ENCODE data around the gene OSBPL10. TPM values are rescaled to one million over a fixed set of nuclear protein-coding genes. Genes with fewer than 3 reads are reported as not detected.

OSBPL10 gene
- total RNA-seq, 1 donor from 2014 or later, result 52.7 TPM

DNA sequence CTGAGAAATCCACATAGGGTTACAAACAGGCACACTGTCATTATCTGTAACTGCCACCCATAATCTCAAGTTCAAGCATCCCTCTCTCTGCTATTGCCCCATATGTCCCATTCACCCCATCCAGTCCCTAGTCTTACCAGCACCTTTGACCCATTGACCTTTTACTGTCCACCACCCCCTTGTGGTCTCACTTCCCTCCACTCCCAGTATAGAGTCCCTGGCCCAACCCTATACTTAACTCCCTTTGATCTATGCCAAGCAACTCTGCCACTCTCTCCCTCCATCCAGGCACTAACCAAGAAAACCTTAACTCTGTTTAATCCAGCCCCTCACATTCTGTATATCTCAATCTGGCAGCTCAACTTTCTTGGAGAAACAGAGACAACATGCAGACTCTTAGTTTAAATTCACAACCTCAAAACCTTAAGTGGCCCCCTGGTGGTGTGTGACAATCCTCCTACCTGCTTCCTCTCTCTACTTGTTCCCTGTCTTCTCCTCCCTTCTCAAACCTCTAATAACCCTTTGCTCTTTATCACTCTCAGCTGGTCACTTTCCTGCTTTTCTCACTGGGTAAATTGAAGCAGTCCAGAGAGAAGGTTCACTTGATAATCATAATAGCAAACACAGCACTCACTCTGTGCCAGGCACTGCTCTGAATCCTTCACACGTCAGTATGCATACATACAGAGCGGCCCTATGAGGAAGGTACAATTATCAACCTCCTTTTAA lies 285.6 kb downstream of the OSBPL10 start:
- H3K36me3 ChIP-seq (ENCODE audit: insufficient read depth, low read length), result no peaks in the 10 kb centered on the region
- H3K4me1 ChIP-seq (ENCODE audit: insufficient read depth, low read length), result no peaks in the 10 kb centered on the region
- H3K9me3 ChIP-seq (ENCODE audit: insufficient read depth, low read depth, low read length), result no peaks in the 10 kb centered on the region
- H3K27ac ChIP-seq (ENCODE audit: low read depth, low read length), result no peak overlapping the region
- no peaks in the 10 kb centered on the region for H3K27me3 ChIP-seq (ENCODE audit: insufficient read depth, low read length)
- peaks cover 19% of the 10 kb centered on the region for H3K36me3 Mint-ChIP-seq (ENCODE audit: low read depth, unreplicated experiment)
- no peak overlapping the region for H3K27ac Mint-ChIP-seq (ENCODE audit: unreplicated experiment)
- DNase-seq (ENCODE audit: low read depth) (no peak), FAIRE-seq (no peak)
- H3K27me3 Mint-ChIP-seq (ENCODE audit: low read depth, unreplicated experiment), result no peaks in the 10 kb centered on the region
- H3K79me2 ChIP-seq (ENCODE audit: insufficient read depth, low read length), result no peaks in the 10 kb centered on the region
- H3K4me2 ChIP-seq (ENCODE audit: low read length), result no peak overlapping the region
- TF ChIP-seq EZH2 (IDR thresholded peaks at IDR 0.05; ENCODE audit: insufficient read depth, low read length), result no peak
- TF ChIP-seq, protein P1, sequence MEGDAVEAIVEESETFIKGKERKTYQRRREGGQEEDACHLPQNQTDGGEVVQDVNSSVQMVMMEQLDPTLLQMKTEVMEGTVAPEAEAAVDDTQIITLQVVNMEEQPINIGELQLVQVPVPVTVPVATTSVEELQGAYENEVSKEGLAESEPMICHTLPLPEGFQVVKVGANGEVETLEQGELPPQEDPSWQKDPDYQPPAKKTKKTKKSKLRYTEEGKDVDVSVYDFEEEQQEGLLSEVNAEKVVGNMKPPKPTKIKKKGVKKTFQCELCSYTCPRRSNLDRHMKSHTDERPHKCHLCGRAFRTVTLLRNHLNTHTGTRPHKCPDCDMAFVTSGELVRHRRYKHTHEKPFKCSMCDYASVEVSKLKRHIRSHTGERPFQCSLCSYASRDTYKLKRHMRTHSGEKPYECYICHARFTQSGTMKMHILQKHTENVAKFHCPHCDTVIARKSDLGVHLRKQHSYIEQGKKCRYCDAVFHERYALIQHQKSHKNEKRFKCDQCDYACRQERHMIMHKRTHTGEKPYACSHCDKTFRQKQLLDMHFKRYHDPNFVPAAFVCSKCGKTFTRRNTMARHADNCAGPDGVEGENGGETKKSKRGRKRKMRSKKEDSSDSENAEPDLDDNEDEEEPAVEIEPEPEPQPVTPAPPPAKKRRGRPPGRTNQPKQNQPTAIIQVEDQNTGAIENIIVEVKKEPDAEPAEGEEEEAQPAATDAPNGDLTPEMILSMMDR (IDR thresholded peaks at IDR 0.05; ENCODE audit: insufficient read depth, low read depth, low read length), result no peak
- H3K4me3 ChIP-seq (ENCODE audit: insufficient read depth, low read depth, low read length), result no peak overlapping the region
- no peak overlapping the region for H2AFZ ChIP-seq (ENCODE audit: low read depth, low read length)
- H3K4me3 Mint-ChIP-seq (ENCODE audit: unreplicated experiment), result no peak overlapping the region
- H3K4me1 Mint-ChIP-seq (ENCODE audit: low read depth, unreplicated experiment), result no peaks in the 10 kb centered on the region
- H4K20me1 ChIP-seq (ENCODE audit: insufficient read depth, low read length), result no peaks in the 10 kb centered on the region
- H3K9me3 Mint-ChIP-seq (ENCODE audit: unreplicated experiment), result no peaks in the 10 kb centered on the region
- no peak overlapping the region for H3K9ac ChIP-seq (ENCODE audit: low read length)

DNA sequence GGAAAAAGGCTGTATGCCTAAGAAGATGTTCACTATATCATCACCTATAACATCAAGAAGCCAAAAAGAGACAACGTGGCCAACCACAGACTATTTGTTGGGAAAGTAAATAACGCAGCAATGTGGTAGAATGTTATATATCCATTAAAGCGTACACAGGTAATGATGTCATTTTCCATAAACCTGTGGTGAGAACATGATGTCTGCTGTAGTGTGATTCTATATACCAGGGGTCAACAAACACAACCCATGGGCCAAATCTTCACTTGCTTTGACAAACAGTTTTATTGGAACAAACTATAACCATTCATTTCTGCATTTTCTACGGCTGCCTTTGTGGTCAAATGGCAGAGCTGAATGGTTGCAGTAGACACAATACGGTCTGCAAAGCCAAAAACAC lies 287.7 kb downstream of the OSBPL10 start:
- no peaks in the 10 kb centered on the region for H3K27me3 Mint-ChIP-seq (ENCODE audit: low read depth, unreplicated experiment)
- no peak for FAIRE-seq
- Histone ChIP-seq H3K27ac (ENCODE audit: low read depth, low read length) (no peak overlapping the region), H3K4me1 (ENCODE audit: insufficient read depth, low read length) (no peaks in the 10 kb centered on the region), H4K20me1 (ENCODE audit: insufficient read depth, low read length) (no peaks in the 10 kb centered on the region), H2AFZ (ENCODE audit: low read depth, low read length) (no peak overlapping the region), H3K27me3 (ENCODE audit: insufficient read depth, low read length) (no peaks in the 10 kb centered on the region), H3K4me2 (ENCODE audit: low read length) (no peak overlapping the region), H3K36me3 (ENCODE audit: insufficient read depth, low read length) (no peaks in the 10 kb centered on the region), H3K9ac (ENCODE audit: low read length) (no peak overlapping the region), H3K79me2 (ENCODE audit: insufficient read depth, low read length) (no peaks in the 10 kb centered on the region), H3K4me3 (ENCODE audit: insufficient read depth, low read depth, low read length) (no peak overlapping the region), H3K9me3 (ENCODE audit: insufficient read depth, low read depth, low read length) (no peaks in the 10 kb centered on the region)
- no peak for DNase-seq (ENCODE audit: low read depth)
- peaks cover 3% of the 10 kb centered on the region for H3K9me3 Mint-ChIP-seq (ENCODE audit: unreplicated experiment)
- no peak for TF ChIP-seq EZH2 (IDR thresholded peaks at IDR 0.05; ENCODE audit: insufficient read depth, low read length)
- TF ChIP-seq, protein P1 (IDR thresholded peaks at IDR 0.05; ENCODE audit: insufficient read depth, low read depth, low read length), result no peak
- no peak overlapping the region for H3K27ac Mint-ChIP-seq (ENCODE audit: unreplicated experiment)
- H3K36me3 Mint-ChIP-seq (ENCODE audit: low read depth, unreplicated experiment), result peaks cover 17% of the 10 kb centered on the region
- peaks cover 4% of the 10 kb centered on the region for H3K4me1 Mint-ChIP-seq (ENCODE audit: low read depth, unreplicated experiment)
- H3K4me3 Mint-ChIP-seq (ENCODE audit: unreplicated experiment), result no peak overlapping the region

DNA sequence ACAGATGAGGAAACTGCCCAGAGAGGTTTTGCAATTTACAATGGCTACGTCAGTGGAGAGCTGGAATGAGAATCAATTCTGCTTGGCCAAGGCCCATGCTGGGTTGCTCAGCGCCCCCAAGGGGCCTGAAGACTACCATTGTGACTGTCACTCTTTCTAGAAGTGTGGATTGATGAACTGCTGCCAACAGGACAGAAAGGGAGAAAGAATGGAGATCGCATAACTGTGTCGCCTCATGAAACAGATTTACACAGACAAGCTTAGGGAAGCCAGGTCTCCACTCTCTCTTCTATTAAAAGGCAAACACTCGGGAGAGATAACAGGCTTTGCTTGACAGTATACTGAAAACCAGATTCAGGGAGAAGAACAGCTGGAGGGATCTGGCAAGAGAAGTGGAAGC lies 288.3 kb downstream of the OSBPL10 start:
- FAIRE-seq (no peak), DNase-seq (ENCODE audit: low read depth) (no peak)
- Mint-ChIP-seq H3K4me3 (ENCODE audit: unreplicated experiment) (no peak overlapping the region), H3K4me1 (ENCODE audit: low read depth, unreplicated experiment) (peaks cover 6% of the 10 kb centered on the region), H3K27ac (ENCODE audit: unreplicated experiment) (no peak overlapping the region), H3K9me3 (ENCODE audit: unreplicated experiment) (peaks cover 3% of the 10 kb centered on the region), H3K36me3 (ENCODE audit: low read depth, unreplicated experiment) (peaks cover 17% of the 10 kb centered on the region), H3K27me3 (ENCODE audit: low read depth, unreplicated experiment) (no peaks in the 10 kb centered on the region)
- Histone ChIP-seq H3K27ac (ENCODE audit: low read depth, low read length) (no peak overlapping the region), H4K20me1 (ENCODE audit: insufficient read depth, low read length) (no peaks in the 10 kb centered on the region), H3K4me3 (ENCODE audit: insufficient read depth, low read depth, low read length) (no peak overlapping the region), H3K4me1 (ENCODE audit: insufficient read depth, low read length) (no peaks in the 10 kb centered on the region), H3K9ac (ENCODE audit: low read length) (no peak overlapping the region), H3K79me2 (ENCODE audit: insufficient read depth, low read length) (no peaks in the 10 kb centered on the region), H3K9me3 (ENCODE audit: insufficient read depth, low read depth, low read length) (no peaks in the 10 kb centered on the region), H2AFZ (ENCODE audit: low read depth, low read length) (no peak overlapping the region), H3K27me3 (ENCODE audit: insufficient read depth, low read length) (no peaks in the 10 kb centered on the region), H3K36me3 (ENCODE audit: insufficient read depth, low read length) (no peaks in the 10 kb centered on the region), H3K4me2 (ENCODE audit: low read length) (no peak overlapping the region)
- no peak for TF ChIP-seq EZH2 (IDR thresholded peaks at IDR 0.05; ENCODE audit: insufficient read depth, low read length)
- TF ChIP-seq, protein P1 (IDR thresholded peaks at IDR 0.05; ENCODE audit: insufficient read depth, low read depth, low read length), result no peak

Data from astrocyte (in vitro differentiated cells and primary cell).